Neutrophil (primary cell): ENCODE results near the gene PHLDB1.
"Not testable (repeated sequence)": the region's sequence is repeated elsewhere in the genome, so short reads cannot be mapped to it uniquely, and the experiment has no call there.

Experiments used
- H3K27ac ChIP-seq: fragments of 200-600 bp; sonication (generic); 2 replicates; pipeline ENCODE4 v1.5.1; 2016; ENCODE audit warnings: mild to moderate bottlenecking, moderate library complexity
- H3K27me3 ChIP-seq: fragments of 200-600 bp; sonication (generic); 2 replicates; pipeline ENCODE4 v1.6.0; 2016; ENCODE audit warnings: mild to moderate bottlenecking
- H3K36me3 ChIP-seq: fragments of 200-600 bp; sonication (generic); 2 replicates; pipeline ENCODE4 v1.5.1; 2017
- H3K4me1 ChIP-seq, 2 experiments: fragments of 200-600 bp in 1 of 2; sonication (generic) in 1 of 2; 1 replicate in 1 of 2; 2 replicates in 1 of 2; pipeline versions ENCODE4 v1.5.1 to v1.6.1; 2013 to 2016; ENCODE audit warnings: low read depth in 1 of 2, low read length in 1 of 2, mild to moderate bottlenecking in 1 of 2, moderate library complexity in 1 of 2; ENCODE audit not compliant: control insufficient read depth in 1 of 2, insufficient read depth in 1 of 2
- H3K4me3 ChIP-seq, 2 experiments: fragments of 200-600 bp in 1 of 2; sonication (generic) in 1 of 2; 1 replicate in 1 of 2; 2 replicates in 1 of 2; pipeline ENCODE4 v1.5.1; 2013 to 2016; ENCODE audit warnings: low read depth in 1 of 2, low read length in 1 of 2, mild to moderate bottlenecking in 1 of 2, moderate library complexity in 1 of 2
- H3K9me3 ChIP-seq: fragments of 200-600 bp; sonication (generic); 2 replicates; pipeline ENCODE4 v1.5.1; 2016
- CTCF ChIP-seq: fragments of 200-600 bp; sonication (generic); IDR thresholded peaks from 2 replicates; pipeline ENCODE4 v1.5.1; 2016; ENCODE audit warnings: antibody characterized with exemption

PHLDB1 gene

DNA sequence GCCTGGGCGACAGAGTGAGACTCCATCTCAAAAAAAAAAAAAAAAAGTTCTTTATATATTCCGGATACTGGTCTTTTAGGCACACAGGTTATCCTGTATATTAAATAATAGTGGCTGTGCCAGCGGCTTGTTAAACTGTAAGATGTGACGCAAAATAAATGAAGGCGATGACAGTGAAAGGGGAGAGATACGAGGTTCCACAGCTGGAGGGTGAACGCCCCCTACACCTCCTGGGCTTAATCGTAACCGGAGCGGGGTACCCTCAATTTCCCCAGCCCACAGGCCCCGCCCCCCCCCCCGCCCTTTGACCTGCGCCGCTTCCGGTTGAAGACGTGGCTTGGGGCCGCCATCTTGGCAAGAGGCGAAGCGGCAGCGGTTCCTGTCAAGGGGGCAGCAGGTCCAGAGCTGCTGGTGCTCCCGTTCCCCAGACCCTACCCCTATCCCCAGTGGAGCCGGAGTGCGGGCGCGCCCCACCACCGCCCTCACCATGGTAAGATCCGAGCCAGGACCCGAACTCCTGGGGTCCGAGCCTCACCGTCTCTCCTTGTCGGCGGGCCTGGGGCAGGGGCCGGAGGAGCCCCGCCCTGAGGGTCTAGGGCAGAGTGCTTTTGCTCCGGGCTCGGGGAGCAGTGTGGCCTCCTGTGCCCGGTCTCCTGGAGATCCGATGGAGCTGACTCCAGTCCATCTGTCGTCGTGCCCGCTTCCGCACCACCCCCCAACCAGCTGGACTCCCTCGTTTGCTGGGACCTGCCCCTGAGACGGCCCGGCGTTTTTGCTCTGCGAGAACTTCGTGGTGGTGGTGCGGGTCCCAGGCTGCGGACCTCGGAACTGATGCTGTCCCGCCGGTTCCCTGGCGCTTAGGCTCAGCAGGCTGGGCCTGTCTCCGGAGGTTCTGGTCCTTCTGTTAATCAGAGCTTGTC, 35.1 kb upstream of the PHLDB1 start, which contains the start of gene ARCN1:
Gene ARCN1 (plus strand): TSS at position 349 of the 920 bp plus-strand sequence. CDS start 139 bp downstream, at position 488.
- Histone ChIP-seq H3K27ac (peak within 1 kb of the TSS; percentile 89), H3K36me3 (peaks cover 2% of the 10 kb centered on the region), H3K27me3 (no peaks in the 10 kb centered on the region), H3K4me3 (peak within 1 kb of the TSS; percentile 83 to 94), H3K4me1 (peaks cover 21 to 25% of the 10 kb centered on the region in 2 experiments), H3K9me3 (no peaks in the 10 kb centered on the region)
- no peak for TF ChIP-seq CTCF

DNA sequence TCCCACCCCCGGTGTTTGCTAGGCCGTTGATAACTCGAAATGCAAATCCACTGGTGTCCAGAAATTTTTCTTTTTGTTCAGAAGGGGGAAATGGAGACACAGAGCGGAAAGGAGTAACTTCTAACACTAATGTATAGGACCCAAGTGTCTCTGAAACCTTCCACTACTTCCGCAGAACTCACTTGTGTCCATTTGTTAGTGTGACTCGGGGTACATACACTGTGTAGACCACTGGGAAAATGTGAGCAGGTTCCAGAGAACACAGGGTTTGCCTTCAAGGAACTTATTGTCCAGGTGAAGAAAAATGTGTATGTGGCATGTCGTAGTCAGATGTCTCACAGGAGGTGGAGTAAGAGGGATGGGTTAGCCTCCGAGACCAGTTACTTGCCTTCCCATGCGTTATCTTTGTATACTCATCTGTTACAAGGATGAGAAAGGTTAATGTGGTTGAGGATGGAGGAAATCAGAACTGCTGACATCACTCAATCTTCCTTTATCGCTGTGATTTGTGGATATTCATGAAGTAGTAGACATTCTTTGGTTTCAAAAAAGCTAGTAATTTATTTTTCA, 34.3 kb upstream of the PHLDB1 start:
- Histone ChIP-seq H3K9me3 (no peaks in the 10 kb centered on the region), H3K27ac (peak overlapping the region; percentile 89), H3K4me1 (peaks cover 21 to 25% of the 10 kb centered on the region in 2 experiments), H3K4me3 (peak overlapping the region; percentile 83 to 94), H3K36me3 (peaks cover 5% of the 10 kb centered on the region), H3K27me3 (no peaks in the 10 kb centered on the region)
- TF ChIP-seq CTCF = no peak

DNA sequence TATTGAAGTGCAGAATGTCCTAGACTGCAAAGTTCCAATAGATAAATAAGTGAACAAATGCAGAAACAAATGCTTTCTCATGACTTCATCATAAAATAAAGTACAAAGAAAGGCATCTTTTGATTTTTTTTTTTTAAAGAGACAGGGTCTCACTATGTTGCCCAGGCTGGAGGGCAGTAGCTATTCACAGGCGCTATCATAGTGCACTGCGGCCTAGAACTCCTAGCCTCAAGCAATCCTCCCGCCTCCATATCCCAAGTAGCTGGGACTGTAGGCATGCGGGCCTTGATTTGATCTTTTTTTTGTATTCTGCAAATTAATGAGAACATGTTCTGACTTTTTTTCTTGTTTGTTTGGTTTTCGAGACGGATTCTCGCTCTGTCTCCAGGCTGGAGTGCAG, 32.8 kb upstream of the PHLDB1 start:
- H3K27me3 ChIP-seq = no peaks in the 10 kb centered on the region
- peaks cover 21 to 25% of the 10 kb centered on the region in 2 experiments for H3K4me1 ChIP-seq
- no peak overlapping the region for H3K4me3 ChIP-seq
- H3K27ac ChIP-seq = no peak overlapping the region
- TF ChIP-seq CTCF = no peak
- peaks cover 5% of the 10 kb centered on the region for H3K36me3 ChIP-seq
- no peaks in the 10 kb centered on the region for H3K9me3 ChIP-seq

DNA sequence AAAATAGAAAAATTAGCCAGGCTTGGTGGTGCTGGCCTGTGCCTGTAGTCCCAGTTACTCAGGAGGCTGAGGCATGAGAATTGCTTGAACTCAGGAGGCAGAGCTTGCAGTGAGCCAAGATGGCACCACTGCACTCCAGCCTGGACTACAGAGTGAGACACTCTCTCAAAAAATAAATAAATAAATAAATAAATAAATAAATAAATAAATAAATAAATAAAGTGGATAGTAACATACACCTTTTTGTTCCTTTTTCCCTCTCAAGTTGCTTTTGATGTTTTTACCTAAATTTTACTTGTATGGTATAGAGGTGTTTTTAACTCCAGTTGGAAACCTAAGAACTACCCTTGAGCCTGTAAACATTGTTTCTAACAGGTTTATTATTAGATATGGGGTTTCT, 29.4 kb upstream of the PHLDB1 start:
- peaks cover 26% of the 10 kb centered on the region for H3K36me3 ChIP-seq
- not testable (repeated sequence) for H3K4me3 ChIP-seq, H3K9me3 ChIP-seq, H3K27me3 ChIP-seq, H3K27ac ChIP-seq
- H3K4me1 ChIP-seq = peaks cover 13 to 16% of the 10 kb centered on the region in 2 experiments

GRCh38 chr11:118581057-118581456, 26.4 kb upstream of the PHLDB1 start:
- Histone ChIP-seq H3K4me1 (no peaks in the 10 kb centered on the region), H3K27me3 (no peaks in the 10 kb centered on the region), H3K4me3 (no peak overlapping the region), H3K27ac (no peak overlapping the region), H3K9me3 (no peaks in the 10 kb centered on the region), H3K36me3 (peaks cover 57% of the 10 kb centered on the region)
- no peak for TF ChIP-seq CTCF

DNA sequence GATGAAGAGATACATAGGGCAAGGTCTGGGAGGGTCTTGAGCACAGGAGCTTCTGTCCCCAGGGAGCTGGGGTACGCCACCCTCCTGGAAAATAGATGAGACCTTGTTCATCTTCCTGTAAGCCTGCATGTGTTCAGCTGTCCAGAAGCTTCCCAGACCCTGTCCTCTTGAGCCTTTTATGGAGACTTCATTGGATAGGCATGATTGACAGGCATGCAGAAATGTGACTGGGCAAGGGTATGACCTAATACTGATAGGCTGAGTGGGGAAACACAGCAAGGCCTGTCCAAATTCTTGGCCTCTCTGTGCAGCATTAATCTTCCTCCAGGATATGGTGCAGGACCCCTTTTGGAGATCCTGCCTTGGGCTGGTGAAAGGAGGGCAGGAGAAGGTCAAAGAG, 19.5 kb upstream of the PHLDB1 start:
- no peak for TF ChIP-seq CTCF
- H3K36me3 ChIP-seq = peaks cover 99% of the 10 kb centered on the region
- no peaks in the 10 kb centered on the region for H3K4me1 ChIP-seq
- no peak overlapping the region for H3K27ac ChIP-seq
- H3K4me3 ChIP-seq = no peak overlapping the region
- no peaks in the 10 kb centered on the region for H3K9me3 ChIP-seq
- no peaks in the 10 kb centered on the region for H3K27me3 ChIP-seq
